Fibroblast of the aortic adventitia (primary cell): Measurements from ENCODE around the gene ACSM4. TPM values are rescaled to one million over a fixed set of nuclear protein-coding genes. Genes with fewer than 3 reads are reported as not detected.

Experiments
- DNase-seq: peaks from one replicate; pipeline ENCODE4 v3.0.0-alpha.2; 2010; ENCODE audit warnings: low read depth
- H3K4me3 ChIP-seq: 2 replicates; pipeline ENCODE4 v1.5.1; 2011; ENCODE audit warnings: low read depth, mild to moderate bottlenecking, control low read depth, low read length, moderate library complexity
- CTCF ChIP-seq: IDR thresholded peaks from 2 replicates; pipeline ENCODE4 v1.5.1; 2011; ENCODE audit warnings: mild to moderate bottlenecking, low read length, control low read depth, inconsistent platforms; ENCODE audit not compliant: insufficient read depth
- total RNA-seq: library from RNA; depleted of rRNA; stranded (reverse); fragments of >200 nt; gene quantifications from 2 replicates; pipeline ENCODE4 v1.2.3, GENCODE V29; 2012; ENCODE audit warnings: low replicate concordance

The ACSM4 gene
- total RNA-seq, 1 donor = not detected

GRCh38 chr12:7351177-7351576, 47.3 kb downstream of the ACSM4 start:
- no peak for TF ChIP-seq CTCF
- DNase-seq = no peak
- H3K4me3 ChIP-seq = no peak overlapping the region

- DNase-seq = no peak
- H3K4me3 ChIP-seq = no peak overlapping the region
- no peak for TF ChIP-seq CTCF
Measured at GRCh38 chr12:7352661-7353060, 48.8 kb downstream of the ACSM4 start.

- TF ChIP-seq CTCF = no peak
- H3K4me3 ChIP-seq = no peak overlapping the region
- peak; percentile 4 for DNase-seq
Measured at GRCh38 chr12:7354529-7354928, 50.7 kb downstream of the ACSM4 start.

GRCh38 chr12:7361265-7361664, 57.4 kb downstream of the ACSM4 start:
- H3K4me3 ChIP-seq = no peak overlapping the region
- TF ChIP-seq CTCF = no peak
- DNase-seq = no peak

GRCh38 chr12:7362734-7363133, 58.9 kb downstream of the ACSM4 start:
- no peak for DNase-seq

GRCh38 chr12:7369274-7369729, 65.4 kb downstream of the ACSM4 start:
- H3K4me3 ChIP-seq = no peak overlapping the region
- TF ChIP-seq CTCF = no peak
- DNase-seq = no peak

More at GRCh38 chr12:7362734-7363133, 58.9 kb downstream of the ACSM4 start:
- no peak overlapping the region for H3K4me3 ChIP-seq
- TF ChIP-seq CTCF = no peak

GRCh38 chr12:7373226-7373625, 69.4 kb downstream of the ACSM4 start:
- H3K4me3 ChIP-seq = no peak overlapping the region
- TF ChIP-seq CTCF = no peak
- DNase-seq = no peak
